CD4-positive, alpha-beta T cell treated with Interleukin-2 at 100 ng/mL for 4 hours (primary cell): ENCODE measurements around the gene TMEM151A.
A peak's percentile ranks its signal among the peaks of the same experiment; 100 is the strongest.

ENCODE experiments used
- DNase-seq: peaks from one replicate; pipeline ENCODE4 v3.0.0-alpha.2; 2020; ENCODE audit warnings: low spot score

The TMEM151A gene

GRCh38 chr11:66337103-66337899 is 45.6 kb downstream of the TMEM151A start:
- no peak for DNase-seq

GRCh38 chr11:66338276-66339161 is 46.8 kb downstream of the TMEM151A start:
- no peak for DNase-seq

DNA sequence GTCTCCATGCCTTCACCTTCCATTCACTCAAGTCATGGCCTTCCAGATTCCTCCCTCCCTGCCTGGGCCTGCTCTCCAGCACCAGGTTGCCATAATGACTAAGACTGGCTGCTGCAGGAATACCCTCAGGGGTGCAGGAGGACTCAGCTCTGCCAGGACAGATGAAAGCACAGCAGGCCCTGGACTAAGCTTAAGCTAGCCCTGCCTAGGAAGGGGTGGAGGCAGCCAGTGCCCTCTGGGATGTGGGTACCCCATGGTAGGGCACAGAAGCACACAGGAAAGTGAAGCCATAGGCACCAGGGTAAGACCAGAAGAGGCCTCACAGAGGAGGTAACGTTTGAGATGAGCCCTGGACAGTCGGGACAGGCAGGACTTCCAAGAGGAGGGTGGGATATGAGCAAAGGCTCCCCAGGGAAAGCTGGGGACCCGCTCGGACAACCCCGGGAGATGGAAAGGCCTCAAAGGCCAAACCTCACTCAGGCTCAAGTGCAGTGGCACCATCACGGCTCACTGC is 47.5 kb downstream of the TMEM151A start:
- DNase-seq: no peak

GRCh38 chr11:66339686-66340483 is 48.2 kb downstream of the TMEM151A start:
- no peak for DNase-seq

DNA sequence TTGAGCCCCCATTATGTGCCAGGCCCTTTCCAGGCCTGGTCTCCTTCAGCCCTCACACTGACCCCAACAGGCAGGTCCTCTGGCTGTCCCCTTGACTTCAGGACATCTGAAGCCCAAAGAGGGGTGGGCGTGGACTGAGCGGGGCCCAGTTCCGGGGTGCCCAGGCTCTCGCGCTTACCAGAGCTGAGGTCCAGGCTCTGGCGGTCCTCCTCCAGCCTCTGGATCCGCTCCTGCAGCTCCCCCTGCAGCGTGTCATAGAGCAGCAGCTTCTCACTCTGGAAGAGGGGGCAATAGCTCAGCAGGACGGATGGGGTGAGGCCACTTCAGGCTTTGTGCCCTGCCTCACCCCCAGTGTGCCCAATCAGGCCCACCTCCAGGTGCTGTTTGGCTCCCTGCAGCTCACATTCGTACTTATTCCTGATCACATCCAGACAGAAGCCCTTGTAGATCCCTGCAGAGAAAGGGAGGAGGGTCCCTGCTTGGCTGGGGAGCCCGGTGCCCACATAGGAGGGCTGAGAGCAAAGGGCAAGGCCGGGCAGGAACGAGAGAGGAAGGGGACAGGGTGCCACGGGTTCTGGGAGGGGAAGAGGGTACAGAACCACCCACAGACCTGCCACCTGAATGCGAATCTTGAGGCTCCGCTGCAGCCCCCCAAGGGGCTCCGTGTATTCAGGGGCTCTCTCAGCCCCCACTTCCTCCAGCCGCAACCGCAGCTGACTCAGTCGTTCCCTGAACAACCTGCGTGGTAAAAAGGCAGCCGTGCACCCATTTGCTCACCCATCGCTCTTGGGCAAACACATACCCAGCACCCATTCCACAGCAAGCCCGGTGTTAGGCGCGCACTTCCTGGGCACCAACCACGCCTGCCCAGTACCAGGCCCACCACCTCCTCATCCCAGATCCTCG is 49.2 kb downstream of the TMEM151A start:
- DNase-seq: no peak

DNA sequence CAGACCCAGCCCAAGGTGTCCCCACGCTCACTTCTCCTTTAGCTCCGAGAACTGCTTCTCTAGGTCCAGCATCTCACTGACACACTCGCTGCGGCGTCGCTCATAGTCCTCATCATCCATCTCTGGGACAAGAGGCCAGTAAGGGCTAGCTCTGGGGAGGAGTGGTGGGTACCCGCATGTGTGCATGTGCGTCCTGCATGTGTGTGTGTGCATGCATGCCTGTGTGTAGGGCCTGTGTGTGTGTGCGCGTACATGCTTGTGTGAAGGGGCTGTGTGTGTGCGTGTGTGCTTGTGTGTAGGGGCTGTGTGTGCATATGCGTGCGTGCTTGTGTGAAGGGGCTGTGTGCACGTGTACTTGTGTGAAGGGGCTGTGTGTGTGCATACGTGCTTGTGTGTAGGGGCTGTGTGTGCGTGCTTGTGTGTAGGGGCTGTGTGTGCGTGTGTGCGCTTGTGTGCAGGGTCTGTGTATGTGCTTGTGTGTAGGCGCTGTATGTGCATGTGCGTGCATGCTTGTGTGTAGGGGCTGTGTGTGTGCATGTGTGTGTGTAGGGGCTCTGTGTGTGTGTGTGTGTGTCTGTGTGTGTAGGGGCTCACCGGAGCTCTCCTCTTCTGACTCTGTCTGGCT is 49.9 kb downstream of the TMEM151A start:
- no peak for DNase-seq

- no peak for DNase-seq
These were observed 51.5 kb downstream of the TMEM151A start for GRCh38 chr11:66343176-66343575.

GRCh38 chr11:66344550-66345315 is 53.0 kb downstream of the TMEM151A start, which contains the start of gene BRMS1:
TSS of gene BRMS1 (minus strand) at chr11:66345104. CDS start at chr11:66342234, 2,870 bp downstream.
- peak; percentile 95 for DNase-seq

DNA sequence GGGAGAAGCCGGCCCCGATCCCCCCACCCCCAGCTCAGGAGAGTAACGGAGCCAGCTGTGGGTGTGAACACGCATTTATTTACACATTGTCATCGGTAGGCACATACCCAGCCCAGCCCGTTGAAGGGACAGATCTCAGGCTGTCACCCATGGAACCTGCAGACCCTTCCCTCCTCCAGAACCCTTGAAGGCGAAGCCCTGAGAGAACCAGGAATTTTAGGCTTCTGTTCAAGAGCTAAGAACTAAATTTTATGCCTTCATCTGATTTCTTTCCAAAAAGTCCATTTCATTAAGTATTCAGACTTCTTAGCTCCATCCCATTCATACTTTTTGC is 53.6 kb downstream of the TMEM151A start:
- DNase-seq: no peak
